Right lobe of liver (tissue), 4 donors: Measurements from ENCODE around the gene FOXD3.

Experiments
- POLR2A ChIP-seq: fragments of 450-650 bp; IDR thresholded peaks from one replicate; pipeline ENCODE4 v1.6.1; 2017; ENCODE audit warnings: antibody characterized with exemption, mild to moderate bottlenecking
- TF ChIP-seq, protein P1 (sequence below), 4 donors: fragments of 200-600 bp in 3 of 4; fragments of 450-650 bp in 1 of 4; IDR thresholded peaks; one replicate each; pipeline versions ENCODE4 v1.5.1 to v1.8.0; 2016 to 2022; ENCODE audit warnings: antibody characterized with exemption in 4 of 4, mild to moderate bottlenecking in 2 of 4
- donor health status: DM: no; HTN: no; CAD: no.
- donor health status: DM: no; HTN: no; CAD: no.
- donor health status: DM: no; HTN: yes; CAD: no.

- TF ChIP-seq, protein P1, sequence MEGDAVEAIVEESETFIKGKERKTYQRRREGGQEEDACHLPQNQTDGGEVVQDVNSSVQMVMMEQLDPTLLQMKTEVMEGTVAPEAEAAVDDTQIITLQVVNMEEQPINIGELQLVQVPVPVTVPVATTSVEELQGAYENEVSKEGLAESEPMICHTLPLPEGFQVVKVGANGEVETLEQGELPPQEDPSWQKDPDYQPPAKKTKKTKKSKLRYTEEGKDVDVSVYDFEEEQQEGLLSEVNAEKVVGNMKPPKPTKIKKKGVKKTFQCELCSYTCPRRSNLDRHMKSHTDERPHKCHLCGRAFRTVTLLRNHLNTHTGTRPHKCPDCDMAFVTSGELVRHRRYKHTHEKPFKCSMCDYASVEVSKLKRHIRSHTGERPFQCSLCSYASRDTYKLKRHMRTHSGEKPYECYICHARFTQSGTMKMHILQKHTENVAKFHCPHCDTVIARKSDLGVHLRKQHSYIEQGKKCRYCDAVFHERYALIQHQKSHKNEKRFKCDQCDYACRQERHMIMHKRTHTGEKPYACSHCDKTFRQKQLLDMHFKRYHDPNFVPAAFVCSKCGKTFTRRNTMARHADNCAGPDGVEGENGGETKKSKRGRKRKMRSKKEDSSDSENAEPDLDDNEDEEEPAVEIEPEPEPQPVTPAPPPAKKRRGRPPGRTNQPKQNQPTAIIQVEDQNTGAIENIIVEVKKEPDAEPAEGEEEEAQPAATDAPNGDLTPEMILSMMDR (IDR thresholded peaks at IDR 0.05) = no peak
- TF ChIP-seq POLR2A = no peak
Measured at GRCh38 chr1:63321066-63321784, 1.1 kb upstream of the FOXD3 start.
